Raji (cell line): ENCODE data around the gene ANKS1A.

Experiments used
- POLR2A ChIP-seq: IDR thresholded peaks from 2 replicates; pipeline ENCODE4 v1.6.1; 2011; ENCODE audit warnings: low read depth, low read length, control low read depth; ENCODE audit not compliant: insufficient read depth

ANKS1A gene

GRCh38 chr6:35064757-35065440, 175.8 kb downstream of the ANKS1A start:
- no peak for TF ChIP-seq POLR2A

- TF ChIP-seq POLR2A: no peak
Observed at GRCh38 chr6:35065441-35065800, 176.4 kb downstream of the ANKS1A start.

- TF ChIP-seq POLR2A: no peak
Observed at GRCh38 chr6:35065870-35066269, 176.8 kb downstream of the ANKS1A start.

GRCh38 chr6:35067234-35067633, 178.2 kb downstream of the ANKS1A start:
- TF ChIP-seq POLR2A: no peak

GRCh38 chr6:35068206-35068605, 179.2 kb downstream of the ANKS1A start:
- TF ChIP-seq POLR2A: no peak

- no peak for TF ChIP-seq POLR2A
Observed at GRCh38 chr6:35068644-35069043, 179.6 kb downstream of the ANKS1A start.

- no peak for TF ChIP-seq POLR2A
Observed at GRCh38 chr6:35069262-35069661, 180.2 kb downstream of the ANKS1A start.

GRCh38 chr6:35070111-35070510, 181.1 kb downstream of the ANKS1A start:
- TF ChIP-seq POLR2A: no peak

GRCh38 chr6:35071347-35071994, 182.4 kb downstream of the ANKS1A start:
- TF ChIP-seq POLR2A: no peak

GRCh38 chr6:35072051-35072697, 183.1 kb downstream of the ANKS1A start:
- no peak for TF ChIP-seq POLR2A

- TF ChIP-seq POLR2A: no peak
Observed at GRCh38 chr6:35072698-35073055, 183.6 kb downstream of the ANKS1A start.

- no peak for TF ChIP-seq POLR2A
Observed at GRCh38 chr6:35073211-35073610, 184.2 kb downstream of the ANKS1A start.

GRCh38 chr6:35073766-35074471, 184.9 kb downstream of the ANKS1A start:
- no peak for TF ChIP-seq POLR2A

GRCh38 chr6:35076997-35077712, 188.1 kb downstream of the ANKS1A start:
- TF ChIP-seq POLR2A: no peak

- TF ChIP-seq POLR2A: no peak
Observed at GRCh38 chr6:35077713-35078105, 188.7 kb downstream of the ANKS1A start.
